Measurements from ENCODE around the gene IGDCC3. TPM values are rescaled to one million over a fixed set of nuclear protein-coding genes. Genes with fewer than 3 reads are reported as not detected.
"Not testable (repeated sequence)": the region's sequence is repeated elsewhere in the genome, so short reads cannot be mapped to it uniquely, and the experiment has no call there.

The IGDCC3 gene
- total RNA-seq, 1 experiment from 2014 or later, result not detected

GRCh38 chr15:65399997-65400396, 22.2 kb upstream of the IGDCC3 start:
- Histone ChIP-seq H3K36me3 (no peaks in the 10 kb centered on the region), H3K27ac (no peak overlapping the region), H3K27me3 (replicated peaks) (no peaks in the 10 kb centered on the region), H3K4me3 (no peak overlapping the region), H3K9me3 (replicated peaks) (no peaks in the 10 kb centered on the region), H3K4me1 (replicated peaks) (0 out of 2 replicates have a peak, but pooled peaks cover 5% of the 10 kb centered on the region)
- DNase-seq (ENCODE audit: low read depth in 1 of 2, low spot score in 2 of 2), result no peak

- Histone ChIP-seq H3K27ac (no peak overlapping the region), H3K9me3 (replicated peaks) (no peaks in the 10 kb centered on the region), H3K27me3 (replicated peaks) (no peaks in the 10 kb centered on the region), H3K4me3 (no peak overlapping the region), H3K4me1 (replicated peaks) (0 out of 2 replicates have a peak, but pooled peaks cover 5% of the 10 kb centered on the region), H3K36me3 (no peaks in the 10 kb centered on the region)
- DNase-seq (ENCODE audit: low read depth in 1 of 2, low spot score in 2 of 2), result no peak
These were observed 21.4 kb upstream of the IGDCC3 start for GRCh38 chr15:65399001-65399706.

GRCh38 chr15:65398486-65398885, 20.7 kb upstream of the IGDCC3 start:
- H3K4me3 ChIP-seq; H3K27me3 ChIP-seq (replicated peaks); H3K27ac ChIP-seq; DNase-seq (ENCODE audit: low read depth in 1 of 2, low spot score in 2 of 2); H3K9me3 ChIP-seq (replicated peaks); H3K4me1 ChIP-seq (replicated peaks); H3K36me3 ChIP-seq: not testable (repeated sequence)

GRCh38 chr15:65396965-65397317, 19.1 kb upstream of the IGDCC3 start:
- no peak for DNase-seq (ENCODE audit: low read depth in 1 of 2, low spot score in 2 of 2)
- no peaks in the 10 kb centered on the region for H3K27me3 ChIP-seq (replicated peaks)
- H3K9me3 ChIP-seq (replicated peaks), result no peaks in the 10 kb centered on the region
- H3K36me3 ChIP-seq, result no peaks in the 10 kb centered on the region
- H3K4me3 ChIP-seq, result no peak overlapping the region
- H3K27ac ChIP-seq, result no peak overlapping the region
- 0 out of 2 replicates have a peak, but pooled peaks cover 5% of the 10 kb centered on the region for H3K4me1 ChIP-seq (replicated peaks)

- Histone ChIP-seq H3K27me3 (replicated peaks) (no peaks in the 10 kb centered on the region), H3K9me3 (replicated peaks) (no peaks in the 10 kb centered on the region), H3K27ac (no peak overlapping the region), H3K4me1 (replicated peaks) (0 out of 2 replicates have a peak, but pooled peaks cover 5% of the 10 kb centered on the region), H3K36me3 (no peaks in the 10 kb centered on the region), H3K4me3 (no peak overlapping the region)
- no peak for DNase-seq (ENCODE audit: low read depth in 1 of 2, low spot score in 2 of 2)
These were observed 18.6 kb upstream of the IGDCC3 start for GRCh38 chr15:65396283-65396964.

- no peaks in the 10 kb centered on the region for H3K9me3 ChIP-seq (replicated peaks)
- H3K36me3 ChIP-seq, result no peaks in the 10 kb centered on the region
- H3K27me3 ChIP-seq (replicated peaks), result no peaks in the 10 kb centered on the region
- H3K4me1 ChIP-seq (replicated peaks), result 0 out of 2 replicates have a peak, but pooled peaks cover under 1% of the 10 kb centered on the region
- H3K27ac ChIP-seq, result no peak overlapping the region
- DNase-seq (ENCODE audit: low read depth in 1 of 2, low spot score in 2 of 2), result no peak
- H3K4me3 ChIP-seq, result no peak overlapping the region
These were observed 17.9 kb upstream of the IGDCC3 start for GRCh38 chr15:65395567-65396202.

- Histone ChIP-seq H3K4me3 (no peak overlapping the region), H3K36me3 (no peaks in the 10 kb centered on the region), H3K27me3 (replicated peaks) (no peaks in the 10 kb centered on the region), H3K9me3 (replicated peaks) (no peaks in the 10 kb centered on the region), H3K4me1 (replicated peaks) (no peaks in the 10 kb centered on the region), H3K27ac (no peak overlapping the region)
- no peak for DNase-seq (ENCODE audit: low read depth in 1 of 2, low spot score in 2 of 2)
These were observed 17.1 kb upstream of the IGDCC3 start for GRCh38 chr15:65394936-65395335.

GRCh38 chr15:65394280-65394789, 16.5 kb upstream of the IGDCC3 start:
- no peaks in the 10 kb centered on the region for H3K9me3 ChIP-seq (replicated peaks)
- H3K27ac ChIP-seq, result no peak overlapping the region
- no peak overlapping the region for H3K4me3 ChIP-seq
- H3K27me3 ChIP-seq (replicated peaks), result 0 out of 2 replicates have a peak, but pooled peaks cover 2% of the 10 kb centered on the region
- no peaks in the 10 kb centered on the region for H3K4me1 ChIP-seq (replicated peaks)
- H3K36me3 ChIP-seq, result no peaks in the 10 kb centered on the region
- DNase-seq (ENCODE audit: low read depth in 1 of 2, low spot score in 2 of 2), result no peak

GRCh38 chr15:65393557-65393956, 15.8 kb upstream of the IGDCC3 start:
- Histone ChIP-seq H3K27ac (no peak overlapping the region), H3K27me3 (replicated peaks) (0 out of 2 replicates have a peak, but pooled peaks cover 2% of the 10 kb centered on the region), H3K36me3 (no peaks in the 10 kb centered on the region), H3K4me3 (no peak overlapping the region), H3K4me1 (replicated peaks) (no peaks in the 10 kb centered on the region), H3K9me3 (replicated peaks) (no peaks in the 10 kb centered on the region)
- no peak for DNase-seq (ENCODE audit: low read depth in 1 of 2, low spot score in 2 of 2)

- no peaks in the 10 kb centered on the region for H3K9me3 ChIP-seq (replicated peaks)
- H3K4me3 ChIP-seq, result no peak overlapping the region
- DNase-seq (ENCODE audit: low read depth in 1 of 2, low spot score in 2 of 2), result no peak
- H3K36me3 ChIP-seq, result no peaks in the 10 kb centered on the region
- H3K27ac ChIP-seq, result no peak overlapping the region
- 0 out of 2 replicates have a peak, but pooled peaks cover 2% of the 10 kb centered on the region for H3K27me3 ChIP-seq (replicated peaks)
- H3K4me1 ChIP-seq (replicated peaks), result no peaks in the 10 kb centered on the region
These were observed 15.3 kb upstream of the IGDCC3 start for GRCh38 chr15:65393091-65393490.

- Histone ChIP-seq H3K36me3 (no peaks in the 10 kb centered on the region), H3K27me3 (replicated peaks) (0 out of 2 replicates have a peak, but pooled peaks cover 2% of the 10 kb centered on the region), H3K4me3 (no peak overlapping the region), H3K4me1 (replicated peaks) (no peaks in the 10 kb centered on the region), H3K9me3 (replicated peaks) (no peaks in the 10 kb centered on the region), H3K27ac (no peak overlapping the region)
- DNase-seq (ENCODE audit: low read depth in 1 of 2, low spot score in 2 of 2), result no peak
These were observed 14.6 kb upstream of the IGDCC3 start for GRCh38 chr15:65392368-65392767.

- Histone ChIP-seq H3K4me1 (replicated peaks) (no peaks in the 10 kb centered on the region), H3K4me3 (no peak overlapping the region), H3K9me3 (replicated peaks) (no peaks in the 10 kb centered on the region), H3K27ac (no peak overlapping the region), H3K36me3 (no peaks in the 10 kb centered on the region), H3K27me3 (replicated peaks) (0 out of 2 replicates have a peak, but pooled peaks cover 2% of the 10 kb centered on the region)
- no peak for DNase-seq (ENCODE audit: low read depth in 1 of 2, low spot score in 2 of 2)
These were observed 13.9 kb upstream of the IGDCC3 start for GRCh38 chr15:65391732-65392131.

- H3K4me3 ChIP-seq, result no peak overlapping the region
- H3K9me3 ChIP-seq (replicated peaks), result no peaks in the 10 kb centered on the region
- 0 out of 2 replicates have a peak, but pooled peaks cover 2% of the 10 kb centered on the region for H3K27me3 ChIP-seq (replicated peaks)
- no peaks in the 10 kb centered on the region for H3K4me1 ChIP-seq (replicated peaks)
- H3K27ac ChIP-seq, result no peak overlapping the region
- H3K36me3 ChIP-seq, result no peaks in the 10 kb centered on the region
- DNase-seq (ENCODE audit: low read depth in 1 of 2, low spot score in 2 of 2), result no peak
These were observed 12.6 kb upstream of the IGDCC3 start for GRCh38 chr15:65390447-65390846.

- no peak for DNase-seq (ENCODE audit: low read depth in 1 of 2, low spot score in 2 of 2)
- Histone ChIP-seq H3K27ac (no peak overlapping the region), H3K27me3 (replicated peaks) (0 out of 2 replicates have a peak, but pooled peaks cover 2% of the 10 kb centered on the region), H3K4me1 (replicated peaks) (0 out of 2 replicates have a peak, but pooled peaks cover 3% of the 10 kb centered on the region), H3K9me3 (replicated peaks) (no peaks in the 10 kb centered on the region), H3K4me3 (no peak overlapping the region), H3K36me3 (no peaks in the 10 kb centered on the region)
These were observed 11.4 kb upstream of the IGDCC3 start for GRCh38 chr15:65389226-65389625.

Data from SJSA1 (cell line).